Keratinocyte (primary cell): ENCODE data around the gene TPCN1.

Source experiments
- CTCF ChIP-seq, 3 experiments: IDR thresholded peaks in 1 of 3; conservative IDR thresholded peaks in 1 of 3; optimal IDR thresholded peaks in 1 of 3; 2 replicates in 2 of 3; 3 replicates in 1 of 3; pipeline versions ENCODE3 to v1.5.1; 2011; ENCODE audit warnings: low read length in 3 of 3, mild to moderate bottlenecking in 3 of 3, moderate library complexity in 2 of 3, control low read depth in 1 of 3, inconsistent platforms in 1 of 3; ENCODE audit not compliant: insufficient read depth in 2 of 3; ENCODE audit errors: extremely low read depth in 1 of 3
- EZH2 ChIP-seq: IDR thresholded peaks from one replicate; pipeline ENCODE4 v1.6.1; 2012; ENCODE audit warnings: inconsistent platforms, mild to moderate bottlenecking, low read length, moderate library complexity

GRCh38 chr12:113230315-113231234 lies 9.3 kb downstream of the TPCN1 start:
- no peak for TF ChIP-seq CTCF (optimal IDR thresholded peaks at IDR 0.05 in 1 of 3, IDR thresholded peaks at IDR 0.05 in 1 of 3, conservative IDR thresholded peaks at IDR 0.05 in 1 of 3; ENCODE audit: extremely low read depth in 1 of 3, insufficient read depth in 2 of 3, low read length in 3 of 3)
- TF ChIP-seq EZH2, result no peak
